Astrocyte of the spinal cord (primary cell): Measurements from ENCODE around the gene CKAP2L.

ENCODE experiments used
- DNase-seq: peaks from one replicate; pipeline ENCODE4 v3.0.0; 2011; ENCODE audit warnings: low read depth, low spot score
- H3K4me3 ChIP-seq: 2 replicates; pipeline ENCODE4 v1.5.1; 2011; ENCODE audit warnings: low read depth, mild to moderate bottlenecking, low read length, moderate library complexity
- CTCF ChIP-seq: IDR thresholded peaks from 2 replicates; pipeline ENCODE4 v1.5.1; 2012; ENCODE audit warnings: low read depth, mild to moderate bottlenecking, low read length, inconsistent platforms
- in situ Hi-C: cut with HindIII; loops from 2 replicates; pipeline ENCODE4 v1.10.0; 2017; ENCODE audit warnings: low sequenced_read_pairs

The CKAP2L gene

GRCh38 chr2:112737542-112738232 lies 26.7 kb downstream of the CKAP2L start:
- H3K4me3 ChIP-seq: no peak overlapping the region
- in situ Hi-C loops: no loop called here
- no peak for DNase-seq
- no peak for TF ChIP-seq CTCF

- no peak for TF ChIP-seq CTCF
- no peak for DNase-seq
- no peak overlapping the region for H3K4me3 ChIP-seq
- in situ Hi-C loops: no loop called here
Observed at GRCh38 chr2:112733871-112734270, 30.5 kb downstream of the CKAP2L start.

- in situ Hi-C loops: no loop called here
- TF ChIP-seq CTCF: no peak
- H3K4me3 ChIP-seq: no peak overlapping the region
- DNase-seq: no peak
Observed at GRCh38 chr2:112733456-112733855, 31.0 kb downstream of the CKAP2L start.

GRCh38 chr2:112731479-112731878 lies 32.9 kb downstream of the CKAP2L start:
- no peak overlapping the region for H3K4me3 ChIP-seq
- no peak for DNase-seq
- no peak for TF ChIP-seq CTCF
- in situ Hi-C loops: no loop called here

- DNase-seq: no peak
- TF ChIP-seq CTCF: no peak
- no peak overlapping the region for H3K4me3 ChIP-seq
- in situ Hi-C loops: no loop called here
Observed at GRCh38 chr2:112730791-112731190, 33.6 kb downstream of the CKAP2L start.

- in situ Hi-C loops: no loop called here
- no peak for TF ChIP-seq CTCF
- H3K4me3 ChIP-seq: no peak overlapping the region
- no peak for DNase-seq
Observed at GRCh38 chr2:112730216-112730615, 34.2 kb downstream of the CKAP2L start.
